T-helper 9 cell (primary cell): ENCODE results near the gene PCED1B.
A peak's percentile ranks its signal among the peaks of the same experiment; 100 is the strongest.
"Not testable (repeated sequence)": the region's sequence is repeated elsewhere in the genome, so short reads cannot be mapped to it uniquely, and the experiment has no call there.

Experiments
- DNase-seq: peaks from one replicate; pipeline ENCODE4 v3.0.0-alpha.2; 2020

Gene PCED1B

DNA sequence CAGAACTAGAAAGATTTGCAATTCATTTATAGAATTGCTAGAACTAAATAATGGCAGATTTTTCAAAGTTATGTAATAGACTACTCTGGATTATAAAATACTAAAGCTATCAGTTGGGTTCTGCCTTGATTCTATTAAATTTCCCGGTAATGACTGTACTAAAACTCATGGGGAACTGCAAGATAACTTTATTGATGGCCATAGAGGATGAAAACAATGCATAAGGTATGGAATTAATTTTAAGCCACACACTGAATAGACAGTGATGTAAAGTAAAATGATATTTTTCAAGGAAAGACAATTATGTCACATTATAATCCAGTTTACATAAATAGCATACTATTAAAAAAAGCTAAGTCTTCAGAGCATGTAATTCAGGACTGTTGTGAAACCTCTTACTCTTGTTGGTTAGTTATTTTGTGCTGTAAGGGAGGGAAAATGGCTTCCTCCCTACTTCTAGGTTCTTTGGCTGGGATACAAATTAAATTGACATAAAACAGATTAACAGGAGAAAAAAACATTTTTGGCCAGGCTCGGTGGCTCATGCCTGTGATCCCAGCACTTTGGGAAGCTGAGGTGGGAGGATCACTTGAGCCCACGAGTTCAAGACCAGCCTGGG, 134.7 kb downstream of the PCED1B start:
- no peak for DNase-seq

DNA sequence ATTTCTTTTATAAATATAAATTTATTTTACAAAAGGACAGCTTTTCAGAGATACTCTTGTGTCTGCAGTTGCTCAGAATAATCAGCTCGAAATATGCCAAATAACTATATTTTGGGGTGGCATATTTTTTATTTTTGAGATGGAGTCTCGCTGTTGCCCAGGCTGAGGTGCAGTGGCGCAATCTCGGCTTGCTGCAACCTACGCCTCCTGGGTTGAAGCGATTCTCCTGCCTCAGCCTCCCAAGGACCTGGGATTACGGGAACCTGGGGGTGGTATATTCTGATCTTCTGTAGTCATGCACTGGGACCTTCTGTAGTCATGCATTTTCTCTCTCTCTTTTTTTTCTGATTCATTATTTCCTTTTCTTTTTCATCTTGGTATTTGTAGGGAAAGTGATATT, 135.3 kb downstream of the PCED1B start:
- no peak for DNase-seq

DNA sequence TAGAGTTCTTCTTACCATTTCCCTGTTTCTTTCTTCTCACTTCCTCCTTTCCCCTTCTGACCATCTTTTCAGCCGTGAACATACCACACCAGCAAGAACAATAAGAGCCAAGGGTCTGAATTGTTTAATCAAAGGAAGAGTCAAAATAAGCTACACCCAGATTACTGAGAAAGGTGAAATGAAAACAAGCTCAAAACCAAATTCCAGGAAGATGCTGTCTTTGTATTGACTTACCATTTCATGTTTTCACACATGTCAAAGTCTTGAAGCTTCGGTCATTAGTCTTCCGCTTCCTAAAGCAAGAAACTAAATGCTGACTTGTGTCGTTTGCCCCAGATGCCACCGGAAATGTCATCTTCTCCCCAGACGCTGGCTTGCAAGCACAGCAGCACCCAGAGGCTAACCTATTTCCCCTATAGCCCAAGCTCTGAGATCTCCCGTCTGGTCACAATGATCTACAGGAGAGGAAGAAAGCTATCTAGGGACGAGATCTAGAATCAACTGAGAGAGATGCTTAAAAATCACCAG, 136.8 kb downstream of the PCED1B start:
- peak; percentile 49 for DNase-seq

DNA sequence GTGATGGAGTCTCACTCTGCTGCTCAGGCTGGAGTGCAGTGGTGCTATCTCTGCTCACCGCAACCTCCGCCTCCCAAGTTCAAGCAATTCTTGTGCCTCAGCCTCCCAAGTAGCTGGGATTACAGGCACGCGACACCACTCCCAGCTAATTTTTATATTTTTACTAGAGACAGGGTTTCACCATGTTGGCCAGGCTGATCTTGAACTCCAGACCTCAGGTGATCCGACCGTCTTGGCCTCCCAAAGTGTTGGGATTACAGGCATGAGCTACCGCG, 138.1 kb downstream of the PCED1B start:
- DNase-seq = not testable (repeated sequence)

DNA sequence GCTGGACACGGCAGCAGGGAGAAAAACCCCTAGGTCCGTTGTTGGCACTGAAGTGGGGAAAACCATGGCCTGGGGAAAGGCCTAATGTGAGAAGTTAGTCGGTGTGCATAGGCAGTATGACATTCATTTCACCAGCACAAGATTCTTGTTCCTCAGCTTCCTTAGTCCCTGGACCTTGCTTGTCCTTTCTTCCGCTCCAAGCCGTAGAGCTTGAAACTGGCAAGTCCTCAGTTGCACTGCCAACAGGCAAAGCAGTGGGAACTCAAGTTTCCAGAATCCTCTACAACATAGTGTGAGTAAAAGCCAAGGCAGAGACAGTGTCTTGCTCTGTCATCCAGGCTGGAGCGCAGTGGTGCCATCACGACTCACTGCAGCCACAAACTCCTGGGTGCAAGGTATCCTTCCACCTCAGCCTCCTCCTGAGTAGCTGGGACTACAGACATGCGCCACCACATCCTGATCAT, 138.8 kb downstream of the PCED1B start:
- DNase-seq = no peak

DNA sequence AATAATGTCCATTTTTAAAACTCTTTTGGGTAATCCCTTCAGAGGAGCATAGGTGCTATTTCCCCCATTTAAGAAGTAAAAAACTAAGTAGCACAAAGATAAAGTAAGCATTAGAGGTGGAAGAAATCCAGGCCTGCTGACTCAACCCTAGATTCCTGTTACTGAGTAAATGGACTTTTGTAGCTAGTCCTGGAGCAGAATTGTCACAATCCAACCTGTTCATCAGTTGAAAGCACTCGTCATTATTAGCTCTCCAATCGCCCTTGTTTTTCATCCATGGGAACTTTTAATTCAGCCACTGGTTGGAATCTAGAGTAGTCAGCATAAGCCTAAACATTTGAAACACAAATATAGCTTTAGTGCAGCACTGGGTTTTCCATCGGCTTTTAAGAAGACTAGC, 139.8 kb downstream of the PCED1B start:
- no peak for DNase-seq

GRCh38 chr12:47221256-47222023, 142.0 kb downstream of the PCED1B start:
- no peak for DNase-seq

DNA sequence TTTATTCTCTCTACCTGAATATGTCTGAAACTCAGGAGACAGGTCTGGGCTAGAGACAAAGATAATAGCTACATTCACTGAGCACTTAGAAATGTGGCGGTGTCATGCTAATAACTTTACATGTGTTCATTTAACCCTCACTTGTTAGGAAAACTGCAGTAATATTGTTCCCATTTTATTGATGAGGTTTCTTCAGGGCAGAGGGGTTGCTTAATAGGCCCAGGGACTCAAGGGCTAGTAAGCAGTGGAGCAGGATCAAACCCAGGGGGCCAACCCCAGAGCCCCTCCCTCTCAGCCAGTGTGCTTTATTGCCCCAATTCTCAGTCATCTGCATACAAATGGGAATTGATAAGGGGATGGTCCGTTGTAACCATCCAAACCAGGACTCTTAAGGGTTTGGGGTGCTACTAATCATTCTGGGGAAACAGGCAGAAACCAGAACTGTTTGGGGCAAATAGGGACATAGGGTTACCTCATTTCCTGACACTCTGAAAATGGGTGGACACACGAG, 143.2 kb downstream of the PCED1B start:
- DNase-seq = no peak

DNA sequence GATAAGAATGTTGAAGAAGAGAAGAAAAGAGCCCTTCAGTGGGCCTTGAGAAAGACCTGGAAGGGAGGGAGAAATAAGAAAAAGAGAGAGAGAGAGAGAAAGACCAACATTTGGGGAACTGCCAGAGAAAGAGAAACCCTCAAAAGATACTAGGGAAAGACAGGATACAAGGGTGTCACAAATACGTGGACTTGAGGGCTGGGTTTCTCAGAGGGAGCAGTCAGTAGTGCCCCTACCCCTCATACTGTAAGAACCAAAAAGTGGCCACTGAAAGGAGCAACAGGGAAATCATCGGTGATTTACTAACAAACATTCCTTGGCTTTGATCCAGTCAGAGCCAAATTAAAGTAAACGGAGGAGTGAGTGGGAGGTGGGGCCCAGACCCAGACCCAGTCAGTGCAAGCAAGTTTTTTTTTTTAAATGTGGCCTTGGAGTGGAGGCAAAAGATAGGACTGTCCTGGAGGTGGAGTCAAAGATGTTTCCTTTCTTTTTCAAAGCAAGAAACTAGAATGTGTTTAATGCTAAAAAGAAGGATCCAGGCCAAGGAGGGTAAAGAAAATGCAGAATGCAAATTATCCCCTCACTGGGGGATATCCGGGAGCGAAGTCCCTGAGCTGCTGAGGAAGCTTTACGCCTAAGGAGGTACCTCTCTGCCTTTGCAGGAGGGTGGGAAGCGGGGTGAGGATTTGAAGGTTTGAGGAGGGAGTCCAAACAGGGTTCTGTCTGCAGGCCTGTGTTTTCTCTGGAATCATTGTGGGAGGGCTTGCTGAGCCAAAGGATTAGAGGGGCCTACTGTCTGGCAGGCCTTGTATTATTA, 143.8 kb downstream of the PCED1B start:
- no peak for DNase-seq

DNA sequence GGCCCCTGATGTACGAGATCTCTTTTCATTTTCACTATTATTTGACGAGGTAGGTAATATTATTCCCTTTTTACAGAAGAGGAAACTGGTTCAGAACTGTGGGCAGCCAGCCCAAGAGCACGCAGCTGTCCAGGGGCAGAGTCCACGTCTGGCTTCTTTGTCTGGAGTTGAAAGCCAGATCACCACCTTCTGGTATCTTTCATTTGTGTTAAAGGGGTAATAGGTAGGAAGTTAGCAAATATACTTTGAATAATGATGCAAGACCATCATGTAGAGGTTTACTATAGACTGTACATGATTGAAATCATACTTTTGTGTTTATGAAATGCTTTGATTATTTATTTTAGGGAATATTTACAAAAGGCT, 144.4 kb downstream of the PCED1B start:
- no peak for DNase-seq

GRCh38 chr12:47224563-47225133, 145.2 kb downstream of the PCED1B start:
- no peak for DNase-seq

GRCh38 chr12:47225356-47225755, 145.9 kb downstream of the PCED1B start:
- no peak for DNase-seq

DNA sequence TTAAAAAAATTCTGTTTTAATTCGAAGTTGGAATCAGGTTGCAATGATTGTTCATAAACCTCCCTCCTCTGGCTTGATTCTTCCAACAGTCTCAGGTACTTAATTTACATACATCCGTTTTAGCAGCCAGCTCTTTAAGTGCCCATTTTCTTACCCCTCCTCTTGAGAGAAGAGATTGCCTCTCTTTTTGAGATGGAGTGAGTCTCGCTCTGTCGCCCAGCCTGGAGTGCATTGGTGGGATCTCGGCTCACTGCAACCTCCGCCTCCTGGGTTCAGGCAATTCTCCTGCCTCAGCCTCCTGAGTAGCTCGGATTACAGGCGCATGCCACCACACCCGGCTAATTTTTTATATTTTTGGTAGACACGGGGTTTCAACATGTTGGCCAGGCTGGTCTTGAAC, 146.8 kb downstream of the PCED1B start:
- DNase-seq = no peak

GRCh38 chr12:47228802-47229201, 149.4 kb downstream of the PCED1B start:
- no peak for DNase-seq

- no peak for DNase-seq
Observed at GRCh38 chr12:47231456-47231855, 152.0 kb downstream of the PCED1B start.

- DNase-seq = no peak
Observed at GRCh38 chr12:47234576-47235141, 155.2 kb downstream of the PCED1B start.

GRCh38 chr12:47235258-47236040, 156.0 kb downstream of the PCED1B start:
- DNase-seq = no peak

DNA sequence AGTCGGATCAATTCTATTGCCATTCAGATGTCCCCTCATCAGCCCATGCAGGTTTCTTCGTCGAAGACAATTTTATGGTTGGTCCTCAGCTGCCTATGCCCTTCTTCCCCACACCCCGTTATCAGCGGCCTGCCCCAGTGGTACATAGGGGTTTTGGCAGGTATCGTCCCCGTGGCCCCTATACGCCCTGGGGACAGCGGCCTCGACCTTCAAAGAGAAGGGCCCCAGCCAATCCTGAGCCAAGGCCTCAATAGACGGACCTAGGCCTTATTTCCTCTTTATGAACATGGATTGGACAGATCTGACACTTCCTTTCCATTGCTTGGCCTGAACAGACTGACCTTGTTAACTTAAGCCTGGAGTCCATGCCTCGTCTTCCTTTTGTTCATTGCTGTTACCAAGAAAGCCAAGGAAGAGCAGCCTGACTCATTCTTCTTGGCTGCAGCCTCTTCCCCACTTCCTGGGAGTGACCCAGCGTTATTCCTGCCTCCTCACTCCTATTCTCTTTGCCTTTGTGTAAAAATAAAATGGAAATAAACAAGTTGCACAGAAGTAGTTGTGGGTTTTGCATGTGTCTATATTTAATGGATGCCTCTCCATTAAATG, 156.8 kb downstream of the PCED1B start:
- no peak for DNase-seq

DNA sequence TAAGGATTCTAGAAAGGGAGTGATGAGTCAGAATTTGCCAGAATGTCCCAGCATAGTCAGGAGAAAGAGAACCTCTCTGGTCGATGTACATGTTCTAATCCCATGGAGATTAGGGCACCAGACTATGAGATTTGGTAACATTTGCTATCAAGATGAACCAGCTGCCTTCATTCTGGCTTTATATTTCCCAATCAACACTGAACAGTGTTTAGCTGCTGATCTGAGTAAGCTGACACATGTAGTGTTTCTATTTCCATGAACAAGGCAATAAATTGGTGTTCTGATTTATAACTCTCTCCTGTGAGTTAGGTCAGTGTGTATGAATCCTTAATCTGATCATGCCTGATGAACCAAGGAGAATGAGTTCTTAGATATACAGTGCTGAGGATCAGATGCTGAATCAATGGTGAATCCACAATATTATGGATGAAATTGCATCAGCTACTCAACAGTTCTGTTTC, 158.4 kb downstream of the PCED1B start:
- DNase-seq = no peak

GRCh38 chr12:47238669-47239114, 159.3 kb downstream of the PCED1B start:
- no peak for DNase-seq

GRCh38 chr12:47242426-47242825, 163.0 kb downstream of the PCED1B start:
- no peak for DNase-seq
